Measurements from ENCODE around the gene KDM4C.

KDM4C gene

DNA sequence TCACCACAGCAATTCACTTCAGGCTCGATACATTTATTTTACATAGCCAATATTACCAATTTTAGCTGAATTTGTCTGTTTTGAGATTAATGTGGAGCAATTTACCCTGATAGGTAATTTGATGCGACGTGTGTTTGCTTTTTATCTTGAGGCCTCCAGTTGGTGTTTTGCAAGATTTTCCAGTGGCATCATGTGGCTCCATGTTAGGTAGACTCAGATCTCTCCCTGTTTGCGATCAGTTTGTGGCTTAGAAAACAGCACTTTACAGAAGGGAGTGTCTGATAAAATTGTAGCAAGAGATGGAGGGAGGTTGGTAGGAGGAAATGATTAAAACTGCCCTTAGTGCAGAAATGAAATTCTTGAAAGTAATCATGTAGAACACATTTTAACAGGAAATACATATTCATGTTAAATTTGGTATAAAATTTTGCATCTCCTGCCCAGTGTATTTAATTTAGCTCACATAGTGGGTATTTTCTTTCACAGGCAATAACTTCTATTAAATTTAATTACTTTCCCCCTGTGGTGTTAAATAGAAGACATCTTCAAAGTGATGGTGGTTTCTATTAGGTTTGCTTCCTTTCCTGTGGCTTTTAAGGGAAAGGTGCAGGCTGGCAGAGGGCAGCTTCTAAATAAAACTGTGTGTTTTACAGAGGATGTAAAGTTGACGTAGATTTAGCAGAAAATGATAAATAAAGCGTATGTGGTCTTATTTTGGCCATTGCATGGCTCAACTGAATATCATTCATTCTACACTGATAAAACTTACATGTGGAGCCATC, 135.8 kb downstream of the KDM4C start:
- Histone ChIP-seq H3K4me3 (ENCODE audit: low read depth in 1 of 2, low read length in 1 of 2) (no peak overlapping the region), H3K36me3 (peaks cover 4% of the 10 kb centered on the region), H3K4me1 (ENCODE audit: control insufficient read depth in 1 of 2, insufficient read depth in 1 of 2, low read depth in 1 of 2, low read length in 1 of 2) (peaks cover 10 to 16% of the 10 kb centered on the region in 2 experiments), H3K9me3 (no peaks in the 10 kb centered on the region), H3K27me3 (no peaks in the 10 kb centered on the region), H3K27ac (no peak overlapping the region)
- TF ChIP-seq, protein P1, sequence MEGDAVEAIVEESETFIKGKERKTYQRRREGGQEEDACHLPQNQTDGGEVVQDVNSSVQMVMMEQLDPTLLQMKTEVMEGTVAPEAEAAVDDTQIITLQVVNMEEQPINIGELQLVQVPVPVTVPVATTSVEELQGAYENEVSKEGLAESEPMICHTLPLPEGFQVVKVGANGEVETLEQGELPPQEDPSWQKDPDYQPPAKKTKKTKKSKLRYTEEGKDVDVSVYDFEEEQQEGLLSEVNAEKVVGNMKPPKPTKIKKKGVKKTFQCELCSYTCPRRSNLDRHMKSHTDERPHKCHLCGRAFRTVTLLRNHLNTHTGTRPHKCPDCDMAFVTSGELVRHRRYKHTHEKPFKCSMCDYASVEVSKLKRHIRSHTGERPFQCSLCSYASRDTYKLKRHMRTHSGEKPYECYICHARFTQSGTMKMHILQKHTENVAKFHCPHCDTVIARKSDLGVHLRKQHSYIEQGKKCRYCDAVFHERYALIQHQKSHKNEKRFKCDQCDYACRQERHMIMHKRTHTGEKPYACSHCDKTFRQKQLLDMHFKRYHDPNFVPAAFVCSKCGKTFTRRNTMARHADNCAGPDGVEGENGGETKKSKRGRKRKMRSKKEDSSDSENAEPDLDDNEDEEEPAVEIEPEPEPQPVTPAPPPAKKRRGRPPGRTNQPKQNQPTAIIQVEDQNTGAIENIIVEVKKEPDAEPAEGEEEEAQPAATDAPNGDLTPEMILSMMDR (IDR thresholded peaks at IDR 0.05) = no peak

DNA sequence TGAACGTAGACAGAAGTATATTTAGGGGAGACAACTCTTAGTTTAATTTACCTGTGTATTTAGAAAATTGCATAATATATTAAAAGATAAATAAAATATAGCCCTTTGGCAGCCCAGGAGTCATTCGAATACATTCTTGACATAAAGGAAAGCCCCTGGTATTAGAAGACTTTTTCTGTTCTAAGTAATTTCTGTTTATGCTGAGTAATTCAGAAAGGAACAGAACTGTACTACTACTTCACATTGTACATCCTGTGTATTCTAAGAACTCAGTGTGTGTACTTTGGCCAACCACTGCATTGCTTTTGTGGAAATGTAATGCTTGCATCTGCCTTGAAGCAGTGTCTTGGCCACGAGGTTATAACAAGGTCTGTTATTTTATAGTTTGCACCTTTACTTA, 136.4 kb downstream of the KDM4C start:
- peaks cover 4% of the 10 kb centered on the region for H3K36me3 ChIP-seq
- no peak overlapping the region for H3K27ac ChIP-seq
- no peaks in the 10 kb centered on the region for H3K27me3 ChIP-seq
- peaks cover 10 to 16% of the 10 kb centered on the region in 2 experiments for H3K4me1 ChIP-seq (ENCODE audit: control insufficient read depth in 1 of 2, insufficient read depth in 1 of 2, low read depth in 1 of 2, low read length in 1 of 2)
- no peaks in the 10 kb centered on the region for H3K9me3 ChIP-seq
- TF ChIP-seq, protein P1 (IDR thresholded peaks at IDR 0.05) = no peak
- no peak overlapping the region for H3K4me3 ChIP-seq (ENCODE audit: low read depth in 1 of 2, low read length in 1 of 2)

- no peak overlapping the region for H3K27ac ChIP-seq
- H3K9me3 ChIP-seq = no peaks in the 10 kb centered on the region
- H3K27me3 ChIP-seq = no peaks in the 10 kb centered on the region
- H3K36me3 ChIP-seq = peaks cover 4% of the 10 kb centered on the region
- H3K4me3 ChIP-seq (ENCODE audit: low read depth in 1 of 2, low read length in 1 of 2) = no peak overlapping the region
- peaks cover 0 to under 1% of the 10 kb centered on the region in 2 experiments for H3K4me1 ChIP-seq (ENCODE audit: control insufficient read depth in 1 of 2, insufficient read depth in 1 of 2, low read depth in 1 of 2, low read length in 1 of 2)
- TF ChIP-seq, protein P1 (IDR thresholded peaks at IDR 0.05) = no peak
These were observed 138.0 kb downstream of the KDM4C start for GRCh38 chr9:6895754-6896153.

DNA sequence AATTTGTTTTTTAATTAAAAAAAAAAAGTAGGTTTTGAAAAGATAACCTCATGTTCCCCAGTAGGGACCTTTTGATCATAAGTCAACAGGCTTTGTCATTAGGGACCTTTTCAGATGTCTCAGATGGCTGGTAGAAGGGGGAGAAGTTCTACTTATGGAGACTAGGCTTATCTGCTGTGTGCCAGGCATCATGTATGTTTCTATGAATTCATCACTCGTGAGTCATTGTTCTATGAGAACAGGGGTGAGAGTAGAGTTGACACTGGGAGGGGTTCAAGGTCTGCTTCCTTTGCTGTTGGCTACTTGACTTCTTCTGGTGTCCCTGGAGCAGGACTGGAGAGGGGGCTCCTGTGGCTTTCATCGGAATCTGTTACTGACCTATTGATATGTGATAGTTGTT, 138.8 kb downstream of the KDM4C start:
- Histone ChIP-seq H3K27me3 (no peaks in the 10 kb centered on the region), H3K36me3 (peaks cover 4% of the 10 kb centered on the region), H3K4me3 (ENCODE audit: low read depth in 1 of 2, low read length in 1 of 2) (no peak overlapping the region), H3K9me3 (no peaks in the 10 kb centered on the region), H3K4me1 (ENCODE audit: control insufficient read depth in 1 of 2, insufficient read depth in 1 of 2, low read depth in 1 of 2, low read length in 1 of 2) (no peaks in the 10 kb centered on the region), H3K27ac (no peak overlapping the region)
- TF ChIP-seq, protein P1 (IDR thresholded peaks at IDR 0.05) = no peak

GRCh38 chr9:6897207-6897822, 139.5 kb downstream of the KDM4C start:
- Histone ChIP-seq H3K27ac (no peak overlapping the region), H3K36me3 (peaks cover 4% of the 10 kb centered on the region), H3K4me3 (ENCODE audit: low read depth in 1 of 2, low read length in 1 of 2) (no peak overlapping the region), H3K4me1 (ENCODE audit: control insufficient read depth in 1 of 2, insufficient read depth in 1 of 2, low read depth in 1 of 2, low read length in 1 of 2) (no peaks in the 10 kb centered on the region), H3K9me3 (no peaks in the 10 kb centered on the region), H3K27me3 (no peaks in the 10 kb centered on the region)
- TF ChIP-seq, protein P1 (IDR thresholded peaks at IDR 0.05) = no peak
